ENCODE data around the gene RAB35.

Gene RAB35

DNA sequence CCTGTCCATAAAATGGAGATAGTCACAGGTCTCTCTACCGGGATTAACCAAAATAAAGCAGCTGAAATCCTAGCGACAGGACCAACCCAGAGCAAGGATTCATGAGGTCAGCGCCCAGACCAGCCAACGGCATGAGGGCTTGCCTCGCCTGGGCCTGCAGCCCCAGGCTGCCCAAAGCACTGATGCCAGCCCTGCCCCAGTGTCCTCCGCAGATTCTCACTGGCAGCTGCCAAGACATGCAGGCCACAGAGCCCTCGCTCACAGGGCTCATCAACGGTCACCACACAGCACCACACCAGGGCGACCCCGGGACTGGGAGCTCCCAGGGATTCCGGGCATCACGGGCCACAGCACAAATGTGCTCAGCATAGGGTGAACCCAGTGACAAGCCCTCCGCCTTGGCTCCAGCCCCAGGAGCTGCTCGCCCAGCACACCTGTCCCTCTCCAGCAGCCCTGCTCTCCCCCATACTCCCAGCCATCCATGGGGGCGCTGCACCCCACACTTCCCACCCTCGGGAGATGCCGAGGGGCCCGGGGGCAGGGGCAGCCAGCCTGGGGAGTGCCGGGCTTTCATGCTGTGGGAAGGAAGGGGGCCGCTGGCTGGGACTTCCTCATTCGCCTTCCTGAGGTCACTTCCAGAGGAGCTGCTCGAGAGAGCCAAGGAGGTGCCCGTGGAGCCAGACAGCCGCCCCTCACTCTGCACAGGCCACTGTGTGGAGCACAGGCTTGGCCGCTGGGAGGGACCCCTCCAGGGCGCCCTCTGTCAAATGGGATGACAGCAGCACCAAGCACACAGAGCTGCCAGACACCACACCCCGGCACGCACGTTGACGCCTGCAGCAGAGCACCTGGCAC, 14.1 kb downstream of the RAB35 start:
- DNase-seq, result no peak

DNA sequence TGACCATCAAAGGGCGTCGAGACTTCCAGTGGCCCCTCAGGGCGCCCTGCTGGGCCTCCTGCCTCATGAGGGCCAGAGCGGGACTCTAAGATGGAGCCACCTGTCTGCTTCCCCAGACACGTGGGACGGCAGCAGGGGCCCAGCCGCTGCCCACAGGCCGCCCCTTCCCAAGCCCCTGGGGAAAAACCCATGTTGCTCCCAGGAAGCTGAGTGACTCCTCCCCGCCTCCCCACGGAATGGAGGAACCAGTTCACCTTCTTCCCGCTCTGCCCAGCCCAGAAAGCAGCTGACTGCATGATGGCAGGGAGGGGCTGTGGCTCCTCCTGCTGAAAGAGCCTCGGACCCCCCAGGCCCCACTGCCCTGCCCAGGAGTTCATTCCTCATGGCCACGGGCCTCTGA, 14.9 kb downstream of the RAB35 start:
- DNase-seq, result no peak

DNA sequence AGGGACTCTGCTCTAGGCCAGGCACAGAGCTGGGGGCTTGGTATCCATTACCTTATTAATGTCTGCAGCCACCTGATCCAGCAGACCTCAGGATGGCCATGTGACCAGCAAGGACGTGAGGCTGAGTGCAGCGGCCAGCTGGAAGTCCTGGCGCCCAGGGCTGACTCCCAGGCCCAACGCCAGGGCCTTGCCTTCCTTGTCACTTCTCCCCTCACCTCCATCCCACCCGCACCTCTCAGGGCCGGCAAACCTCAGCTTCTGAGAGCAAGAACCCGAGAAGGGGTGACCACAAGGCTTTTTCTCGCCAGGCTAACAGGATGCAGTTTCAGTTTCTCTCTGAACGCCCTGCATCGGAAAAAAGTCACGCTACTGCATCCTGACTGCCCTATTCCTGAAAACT, 15.4 kb downstream of the RAB35 start:
- DNase-seq, result no peak

DNA sequence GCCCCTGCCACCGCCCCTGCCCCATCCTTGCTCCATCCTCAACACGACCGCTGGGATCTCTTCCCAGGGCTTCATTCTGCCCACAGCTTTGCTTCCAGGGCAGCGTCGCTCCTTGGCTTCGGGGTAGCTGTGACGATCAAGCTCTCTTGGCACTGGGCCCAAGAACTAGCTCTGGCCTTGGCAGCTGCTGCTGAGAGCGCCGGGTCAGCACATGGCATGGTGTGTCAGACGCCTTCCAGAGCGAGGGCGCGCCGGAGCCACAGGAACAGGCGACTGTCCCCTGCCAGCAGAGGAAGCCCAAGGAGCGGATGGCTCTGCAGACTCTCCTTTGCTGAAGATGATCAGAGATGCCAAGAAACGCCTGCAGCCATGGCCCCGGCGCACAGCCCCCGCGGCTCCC, 15.9 kb downstream of the RAB35 start:
- peak; percentile 54 for DNase-seq

DNA sequence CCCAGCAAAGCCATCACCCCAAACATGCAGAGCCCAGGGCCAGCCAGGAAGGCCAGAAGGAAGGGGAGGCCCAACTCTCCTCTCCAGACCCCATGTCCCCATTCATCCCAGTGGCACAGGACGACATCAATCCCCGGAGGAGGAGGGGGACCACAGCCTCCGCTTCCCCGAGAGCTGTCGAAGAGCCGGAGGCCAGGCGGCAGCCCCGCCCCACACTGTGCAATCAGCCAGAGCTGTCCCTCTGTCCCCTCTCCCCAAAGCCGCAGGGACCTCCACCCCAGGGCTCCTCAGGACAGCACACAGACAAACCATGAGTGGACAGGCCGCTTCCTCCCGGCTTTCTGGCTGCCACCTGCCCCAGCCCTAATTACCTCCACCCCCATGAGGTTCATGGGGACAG, 16.8 kb downstream of the RAB35 start:
- no peak for DNase-seq

DNA sequence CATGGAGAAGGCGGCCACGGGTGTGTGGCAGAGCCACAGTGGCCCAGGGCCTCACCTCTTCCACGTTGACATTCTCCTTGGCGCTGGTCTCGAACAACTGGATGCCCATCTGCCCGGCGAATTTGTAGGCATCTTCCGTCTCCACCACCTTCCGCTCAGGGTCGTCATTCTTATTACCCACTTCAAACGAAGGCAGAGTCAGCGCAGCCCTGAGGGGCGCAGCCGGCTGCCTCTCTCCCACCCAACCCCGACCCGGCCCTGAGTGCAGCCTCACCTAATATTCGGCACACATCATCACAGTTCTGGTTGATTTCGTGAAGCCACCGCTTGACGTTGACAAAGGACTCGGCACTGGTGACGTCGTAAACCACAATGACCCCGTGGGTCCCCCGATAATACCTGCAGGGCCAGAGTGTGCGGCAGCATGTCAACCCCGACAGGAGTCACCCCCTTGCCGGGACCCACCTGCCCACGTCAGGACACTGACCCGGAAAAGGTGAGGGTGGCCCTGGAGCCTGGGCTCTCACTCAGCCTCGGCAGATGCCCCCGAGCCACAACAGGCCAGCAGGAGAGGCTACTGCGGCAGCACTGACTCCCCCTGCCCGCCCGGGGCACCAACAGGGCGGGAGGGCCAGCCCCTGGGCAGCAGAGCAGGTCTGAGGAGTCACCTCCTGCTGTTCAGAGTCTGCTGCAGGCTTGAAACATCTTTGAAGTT, 17.6 kb downstream of the RAB35 start:
- DNase-seq, result no peak

DNA sequence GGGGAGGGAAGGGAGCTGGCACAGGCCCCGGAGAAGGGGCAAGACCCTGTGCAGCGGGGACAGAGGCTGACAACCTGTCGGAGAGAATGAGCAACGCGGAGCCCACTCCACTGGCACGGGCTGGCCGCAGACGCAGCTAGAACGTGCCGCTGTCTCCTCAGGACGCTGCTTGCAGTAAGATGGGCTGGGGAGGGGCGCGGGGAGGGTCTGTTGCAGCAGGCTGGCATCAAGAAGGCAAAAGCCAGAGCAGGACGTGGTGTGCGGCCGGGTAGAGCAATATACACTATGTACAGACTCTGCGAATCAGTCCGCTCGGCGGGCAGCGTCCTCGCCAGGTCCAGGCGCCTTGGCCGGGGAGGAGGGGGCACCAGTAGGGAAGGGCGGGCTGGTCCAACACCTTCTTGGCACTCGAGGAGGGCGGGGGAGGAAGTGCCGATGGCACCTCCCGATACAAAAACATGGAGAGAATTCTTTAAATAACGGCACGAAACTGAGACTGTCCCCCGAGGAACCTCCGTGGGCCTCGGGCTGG, 19.8 kb downstream of the RAB35 start:
- no peak for DNase-seq

DNA sequence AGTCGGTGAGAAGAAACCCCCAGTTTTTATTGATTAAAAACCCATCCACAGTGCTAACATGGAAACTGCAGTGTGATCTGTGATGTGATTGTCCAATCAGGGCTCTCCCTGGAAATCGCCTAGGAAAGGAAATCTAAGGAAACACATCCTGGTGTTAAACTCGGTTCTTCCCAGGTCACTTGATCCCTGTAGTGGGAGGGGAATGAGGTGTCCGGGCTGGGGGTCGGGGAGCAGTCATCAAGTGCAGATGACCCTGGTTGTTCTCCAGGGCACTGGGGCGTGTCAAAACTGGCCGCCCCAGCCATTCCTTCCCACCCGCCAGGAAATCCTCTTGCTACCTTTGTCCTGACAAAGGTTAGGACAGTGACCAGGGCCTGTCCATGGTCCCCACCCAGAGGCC, 20.8 kb downstream of the RAB35 start:
- no peak for DNase-seq

DNA sequence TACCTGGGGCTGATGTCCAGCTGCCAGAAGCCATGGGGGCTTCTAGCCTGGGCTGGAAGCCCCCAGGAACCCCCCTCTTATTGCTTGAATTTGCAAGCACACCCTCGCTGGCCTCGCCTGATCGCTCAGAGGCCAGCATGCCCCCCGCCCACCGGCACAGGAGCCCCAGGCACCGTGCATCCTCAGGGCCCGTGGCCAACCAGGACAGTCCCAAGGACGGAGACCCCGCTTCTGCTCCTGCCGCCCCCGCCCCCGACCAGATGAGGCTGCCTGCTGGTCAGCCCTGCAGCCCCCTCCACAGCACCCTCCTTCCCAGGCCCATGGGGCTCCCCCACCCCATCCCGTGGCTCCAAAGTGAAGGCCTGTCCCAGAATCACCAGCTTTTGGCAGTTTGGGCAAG, 21.2 kb downstream of the RAB35 start:
- no peak for DNase-seq

DNA sequence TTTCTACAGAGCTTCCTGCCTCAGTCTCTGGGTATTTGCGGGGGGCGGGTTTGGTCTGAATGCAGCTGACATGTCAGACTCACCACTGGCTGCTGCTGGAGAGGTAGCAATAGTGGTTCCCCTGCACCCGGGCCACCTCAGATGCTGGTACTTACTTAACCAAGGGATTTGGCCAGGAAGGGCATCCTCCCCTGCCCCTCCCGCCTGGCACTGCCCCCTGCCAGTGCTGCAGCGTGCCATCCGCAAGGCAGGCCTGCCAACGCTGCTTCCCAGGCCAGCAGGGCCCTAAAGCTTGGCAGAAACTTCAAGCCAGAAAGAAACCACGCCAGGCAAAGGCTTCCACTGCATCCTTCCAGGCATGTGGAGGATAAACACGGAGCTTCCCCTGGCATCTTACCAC, 22.1 kb downstream of the RAB35 start:
- no peak for DNase-seq

DNA sequence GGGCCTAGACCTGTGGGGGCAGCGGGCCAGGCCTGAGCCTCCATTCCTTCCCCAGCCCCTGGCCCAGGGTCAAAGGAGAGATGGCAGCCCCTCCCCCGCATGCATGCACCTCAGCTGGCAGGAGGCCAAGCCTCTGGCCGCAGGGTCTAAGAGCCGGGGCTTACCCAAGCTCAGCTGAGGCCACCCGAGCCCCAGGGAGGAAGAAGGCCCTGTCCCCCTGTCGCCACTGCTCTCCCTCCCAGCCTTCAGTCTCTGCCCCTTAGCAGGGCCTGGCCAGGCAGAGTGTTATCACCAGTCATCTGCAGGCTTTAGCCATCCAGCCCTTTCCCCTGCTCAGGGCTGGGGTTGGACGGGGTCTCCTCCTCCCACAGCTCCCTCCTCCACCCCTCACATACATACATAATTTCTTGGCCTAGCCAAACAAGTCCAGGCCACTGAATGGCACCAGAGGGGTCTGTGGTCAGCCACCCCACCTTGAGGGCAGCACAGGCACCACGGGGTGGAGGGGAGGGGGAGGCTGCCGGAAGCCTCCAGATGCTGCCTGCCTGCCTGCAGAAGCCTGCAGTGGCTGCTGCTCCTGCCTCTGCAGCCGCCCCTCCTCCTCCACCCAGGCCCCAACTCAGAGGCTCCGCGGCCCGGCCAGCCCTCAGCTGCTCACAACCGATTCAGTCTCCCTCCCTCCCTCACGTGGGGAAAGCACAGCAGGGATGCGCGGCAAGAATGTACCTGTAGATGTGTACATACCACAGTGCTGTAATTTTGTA, 22.8 kb downstream of the RAB35 start:
- peak; percentile 79 for DNase-seq

DNA sequence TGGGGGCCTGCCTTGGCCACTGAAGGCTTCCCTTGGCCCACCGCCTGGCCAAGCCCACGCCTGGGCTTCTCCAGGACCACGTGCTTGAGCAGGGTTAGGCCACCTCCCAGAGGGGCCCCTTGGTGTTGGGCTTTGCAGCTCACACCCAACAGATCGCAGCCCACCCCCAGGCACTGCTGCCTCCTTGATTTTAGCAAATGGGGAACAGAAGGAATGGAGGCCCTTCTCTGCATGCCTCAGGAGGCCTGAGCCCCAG, 23.3 kb downstream of the RAB35 start:
- peak; percentile 41 for DNase-seq

DNA sequence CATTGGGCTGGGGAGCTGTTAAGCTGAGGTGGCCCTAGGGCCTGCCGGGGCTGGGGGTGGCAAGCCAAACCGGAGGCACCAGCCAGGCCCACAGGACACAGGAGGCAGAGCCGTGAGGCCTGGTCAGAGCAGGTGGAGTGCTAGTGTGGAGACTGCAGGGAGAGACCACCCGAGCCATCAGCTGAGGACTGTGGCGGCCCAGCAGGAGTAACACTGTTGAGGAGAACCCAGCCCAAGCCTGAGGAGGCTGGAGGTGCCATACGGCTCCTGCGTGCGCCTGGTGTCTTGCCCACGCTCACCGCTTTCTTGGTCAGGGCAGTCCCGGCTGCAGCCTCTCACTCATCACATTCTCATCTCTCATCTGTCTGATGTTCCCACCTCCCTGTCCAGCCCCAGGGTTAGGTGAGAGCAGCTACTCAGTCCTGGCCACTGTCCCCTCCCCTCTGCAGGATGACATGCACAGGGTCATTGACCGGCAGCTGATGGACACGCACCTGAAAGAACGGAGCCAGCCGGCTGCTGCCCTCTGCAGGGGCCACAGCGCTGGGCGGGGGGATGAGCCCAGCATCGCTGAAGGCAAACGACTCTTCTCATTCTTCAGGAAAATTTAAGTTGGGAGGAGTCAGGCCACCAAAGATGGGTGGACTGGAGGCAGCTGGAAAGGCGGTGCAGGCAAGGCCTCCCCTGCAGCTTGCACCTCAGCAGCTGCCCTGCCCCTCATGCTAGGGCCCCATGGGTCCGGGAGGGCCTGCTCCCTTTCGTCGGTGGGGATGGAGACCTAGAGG, 23.8 kb downstream of the RAB35 start:
- DNase-seq, result no peak

DNA sequence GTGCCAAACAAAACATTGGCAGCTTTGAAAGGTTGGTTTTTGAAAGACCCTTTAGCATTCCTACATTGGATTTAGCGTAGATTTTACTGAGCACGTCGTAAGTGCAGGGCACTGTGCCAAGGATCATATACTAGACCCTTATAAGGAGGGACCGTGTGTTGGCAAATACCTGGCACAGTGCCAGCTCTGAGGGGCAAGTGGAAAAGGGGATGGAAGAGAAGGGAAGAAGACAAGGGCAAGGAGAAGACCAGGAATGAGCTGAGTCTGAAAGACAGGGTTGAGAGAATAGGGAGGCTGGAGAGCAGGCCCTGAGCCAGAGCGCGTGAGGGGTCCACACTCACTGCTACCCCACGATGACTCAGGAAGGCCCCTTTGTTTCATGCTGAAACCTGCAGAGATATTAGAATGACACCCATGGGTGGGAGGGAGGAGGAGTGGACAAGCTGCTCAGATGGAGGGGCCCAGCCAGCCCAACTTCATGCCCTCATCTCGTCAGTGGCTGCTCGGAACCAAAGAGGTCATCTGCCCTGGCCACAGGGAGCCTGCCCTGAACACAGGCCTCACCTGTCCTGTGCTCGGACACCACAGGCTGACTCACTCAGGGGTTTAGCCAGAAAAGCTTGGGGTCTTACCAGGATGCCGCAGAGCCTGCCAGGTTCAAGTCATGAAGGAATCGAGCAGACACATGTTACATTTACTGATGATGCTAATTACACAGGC, 25.0 kb downstream of the RAB35 start:
- no peak for DNase-seq

DNA sequence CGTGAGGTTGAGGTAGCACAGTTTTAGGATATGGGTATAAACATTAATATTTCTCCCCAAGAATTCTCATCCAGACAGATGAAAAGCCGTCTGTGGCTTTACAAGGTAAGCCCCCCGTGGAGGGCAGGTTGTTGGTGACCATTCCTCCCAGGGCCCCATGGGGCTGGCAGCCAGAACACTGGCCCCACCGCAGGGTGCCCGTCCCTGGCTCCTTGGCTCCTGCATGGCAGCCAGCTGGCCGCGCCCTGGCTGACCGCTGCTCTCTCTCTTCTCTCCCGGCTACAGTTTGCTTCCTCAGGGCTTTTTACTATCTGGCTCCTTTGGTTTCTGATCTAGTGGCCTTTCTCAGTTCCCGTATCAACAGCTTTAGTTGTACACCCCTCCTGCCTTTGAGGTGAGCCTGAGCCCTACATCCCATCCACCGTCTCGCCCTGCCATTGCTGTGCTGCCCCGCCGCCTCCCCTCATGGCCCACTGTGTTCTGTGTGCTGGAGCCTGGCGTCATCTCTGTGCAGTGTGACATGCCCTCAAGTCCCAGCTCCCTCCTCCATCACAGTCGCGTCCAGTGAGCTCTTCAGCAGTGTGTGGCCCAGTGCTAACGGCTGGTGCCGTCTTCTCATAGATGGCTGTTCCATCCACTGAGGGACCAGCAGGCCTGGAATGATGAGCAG, 25.8 kb downstream of the RAB35 start:
- DNase-seq, result no peak

DNA sequence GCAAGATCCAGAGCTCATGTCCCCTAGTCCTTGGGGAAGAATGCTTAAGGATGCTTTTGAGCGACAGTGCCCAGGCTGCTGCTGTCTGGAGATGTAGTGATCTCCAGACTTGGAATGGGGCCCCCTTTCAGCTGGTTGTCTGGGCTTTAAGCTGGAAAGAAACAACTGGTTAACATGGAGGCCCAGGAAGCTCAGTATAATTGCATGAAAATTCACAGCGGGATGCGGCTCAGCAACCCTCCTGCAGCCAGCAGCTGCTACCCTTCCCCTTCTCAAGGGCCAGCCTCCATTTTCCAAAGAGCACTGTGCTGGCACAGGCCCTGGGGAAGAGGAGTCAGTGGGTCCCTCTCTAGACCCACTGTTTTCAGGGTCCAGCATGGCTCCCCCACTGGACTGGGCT, 26.3 kb downstream of the RAB35 start:
- no peak for DNase-seq

DNA sequence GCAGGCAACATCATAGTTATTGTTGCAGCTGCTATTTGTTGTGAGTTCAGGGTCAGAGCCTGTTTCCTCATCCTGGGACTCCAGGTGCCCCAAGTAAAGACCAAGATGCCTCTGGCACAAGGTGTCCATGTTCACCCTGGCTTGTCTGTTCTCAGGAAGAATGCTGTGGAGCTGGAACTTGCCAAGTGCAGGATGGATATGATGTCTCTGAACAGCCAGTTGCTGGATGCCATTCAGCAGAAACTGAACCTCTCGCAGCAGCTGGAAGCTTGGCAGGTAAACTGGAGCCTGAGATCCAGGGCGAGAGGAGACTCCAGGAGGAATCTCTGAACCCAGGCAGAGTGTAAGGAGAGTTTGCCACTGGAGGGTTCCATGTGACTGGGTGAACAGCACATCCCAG, 26.8 kb downstream of the RAB35 start:
- no peak for DNase-seq

DNA sequence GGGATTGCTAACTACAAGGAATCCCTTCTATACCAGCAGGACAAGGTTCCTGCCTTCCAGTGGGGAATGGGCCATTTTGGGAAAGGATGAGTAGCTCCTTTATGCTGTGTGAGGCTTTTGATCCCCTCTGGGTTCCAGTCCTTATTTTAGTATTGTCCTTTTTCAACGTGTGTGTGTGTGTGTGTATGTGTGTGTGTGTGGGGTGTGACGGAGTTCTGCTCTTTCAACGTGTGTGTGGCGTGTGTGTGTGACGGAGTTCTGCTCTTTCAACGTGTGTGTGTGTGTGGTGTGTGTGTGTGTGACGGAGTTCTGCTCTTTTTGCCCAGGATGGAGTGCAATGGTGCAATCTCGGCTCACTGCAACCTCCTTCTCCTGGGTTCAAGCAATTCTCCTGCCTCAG, 27.4 kb downstream of the RAB35 start:
- DNase-seq, result no peak

DNA sequence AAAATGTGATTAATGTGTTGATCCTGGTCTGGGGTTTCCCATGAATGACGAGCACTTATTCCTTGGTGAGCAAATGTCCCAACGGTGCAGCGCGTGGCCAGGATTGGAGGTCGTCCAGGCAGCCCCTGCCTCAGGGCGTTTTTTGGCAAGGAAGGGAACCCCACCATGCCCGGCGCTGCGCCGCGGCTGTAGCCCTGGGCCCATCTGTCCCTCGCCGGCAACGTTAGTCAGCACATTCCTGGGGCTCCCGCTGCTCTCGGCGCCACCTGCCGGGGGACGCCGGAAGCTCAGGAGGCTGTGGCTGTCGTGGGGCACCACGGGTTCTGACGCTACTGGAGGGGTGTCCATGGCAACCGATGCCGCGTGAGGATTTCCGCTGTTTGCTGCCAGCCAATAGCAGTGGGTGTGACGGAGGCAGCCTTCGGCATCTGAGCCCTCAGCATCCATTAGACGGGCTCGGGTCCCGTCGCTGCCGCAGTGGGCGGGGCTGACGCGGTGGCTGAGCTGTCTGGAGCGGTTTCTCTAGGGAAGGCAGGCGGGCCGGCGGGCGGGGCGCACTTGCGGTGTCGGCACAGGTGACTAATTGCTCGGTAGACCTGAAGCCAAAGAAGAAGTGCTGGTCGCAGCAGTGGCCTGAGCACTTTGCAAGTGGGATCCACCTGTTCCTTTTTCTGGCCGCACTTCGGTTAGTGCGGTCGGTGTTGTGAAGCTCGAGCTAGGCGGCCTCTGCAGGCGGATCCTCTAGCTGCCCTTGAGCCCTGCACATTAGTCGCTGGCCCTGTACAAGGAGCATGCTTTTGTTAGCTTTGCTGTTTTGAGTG, 29.5 kb downstream of the RAB35 start:
- DNase-seq, result peak; percentile 100

DNA sequence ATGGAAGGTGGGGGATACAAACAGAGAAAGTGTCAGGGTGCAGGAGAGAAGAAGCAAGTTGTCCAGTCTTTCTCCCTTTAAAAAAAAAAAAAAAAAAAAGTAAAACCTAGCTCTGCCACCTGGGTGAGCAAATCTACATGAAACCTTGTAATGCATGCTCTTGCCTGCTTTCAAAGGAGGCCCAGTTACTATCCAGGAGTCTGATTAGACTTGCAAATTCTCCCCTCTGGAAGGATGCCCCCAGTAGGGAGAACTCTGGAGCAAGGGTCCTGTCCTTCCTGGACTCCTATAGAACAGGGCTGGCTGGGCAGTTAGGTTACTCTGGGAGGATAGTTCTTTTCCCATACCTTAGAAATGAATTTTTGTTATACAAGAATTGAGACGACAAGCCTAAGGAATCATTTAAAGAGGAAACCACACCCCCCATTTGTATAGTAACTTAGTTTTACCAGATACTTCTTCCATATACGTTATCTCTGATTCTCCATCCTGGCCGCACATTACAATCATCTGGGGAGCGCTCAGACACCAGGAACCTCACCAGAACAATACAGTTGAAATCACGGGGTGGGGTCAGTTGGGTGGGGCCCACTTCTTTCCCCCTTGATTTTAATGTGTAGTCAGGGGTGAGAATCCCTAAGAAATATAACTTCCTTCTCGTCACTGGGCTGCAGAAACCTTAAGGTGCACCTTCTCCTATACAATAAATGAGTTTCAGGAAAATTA, 30.5 kb downstream of the RAB35 start:
- no peak for DNase-seq

All from eye (tissue), 1 donor.